Activated T-helper 2 cell treated with anti-CD3 and anti-CD28 coated beads, Interferon-gamma antibody, Interleukin-2, Interleukin-4, amounts not matched to agents 10 μg/mL and 5 μg/mL and 100 μg/mL, durations not matched to agents 14 hours and 24 hours and 36 hours (primary cell): ENCODE data around the gene FARP2. TPM values are rescaled to one million over a fixed set of nuclear protein-coding genes. Genes with fewer than 3 reads are reported as not detected.

Source experiments
- DNase-seq: peaks from one replicate; pipeline ENCODE4 v3.0.0; 2021; ENCODE audit warnings: low spot score
- H3K27ac Mint-ChIP-seq: one replicate; pipeline ENCODE4 v1.8.0; 2021; ENCODE audit warnings: mixed read lengths
- H3K27me3 Mint-ChIP-seq: one replicate; pipeline ENCODE4 v1.8.0; 2021; ENCODE audit warnings: low read depth, mixed read lengths
- H3K36me3 Mint-ChIP-seq: one replicate; pipeline ENCODE4 v1.8.0; 2021; ENCODE audit warnings: low read depth, mixed read lengths
- H3K4me1 Mint-ChIP-seq: one replicate; pipeline ENCODE4 v1.8.0; 2021; ENCODE audit warnings: low read depth, mixed read lengths
- H3K4me3 Mint-ChIP-seq: one replicate; pipeline ENCODE4 v1.8.0; 2021; ENCODE audit warnings: low read depth, mild to moderate bottlenecking, moderate library complexity, mixed read lengths
- H3K9me3 Mint-ChIP-seq: one replicate; pipeline ENCODE4 v1.8.0; 2021; ENCODE audit warnings: mixed read lengths
- intact Hi-C: fragments of 100-400 bp; cut with micrococcal nuclease; formaldehyde crosslinking; loops from one replicate; pipeline ENCODE4 v1.15.1; 2023
- total RNA-seq: library from RNA; stranded (reverse); gene quantifications from 2 replicates; pipeline ENCODE4 v1.2.3, GENCODE V29; 2022

FARP2 gene, protein sequence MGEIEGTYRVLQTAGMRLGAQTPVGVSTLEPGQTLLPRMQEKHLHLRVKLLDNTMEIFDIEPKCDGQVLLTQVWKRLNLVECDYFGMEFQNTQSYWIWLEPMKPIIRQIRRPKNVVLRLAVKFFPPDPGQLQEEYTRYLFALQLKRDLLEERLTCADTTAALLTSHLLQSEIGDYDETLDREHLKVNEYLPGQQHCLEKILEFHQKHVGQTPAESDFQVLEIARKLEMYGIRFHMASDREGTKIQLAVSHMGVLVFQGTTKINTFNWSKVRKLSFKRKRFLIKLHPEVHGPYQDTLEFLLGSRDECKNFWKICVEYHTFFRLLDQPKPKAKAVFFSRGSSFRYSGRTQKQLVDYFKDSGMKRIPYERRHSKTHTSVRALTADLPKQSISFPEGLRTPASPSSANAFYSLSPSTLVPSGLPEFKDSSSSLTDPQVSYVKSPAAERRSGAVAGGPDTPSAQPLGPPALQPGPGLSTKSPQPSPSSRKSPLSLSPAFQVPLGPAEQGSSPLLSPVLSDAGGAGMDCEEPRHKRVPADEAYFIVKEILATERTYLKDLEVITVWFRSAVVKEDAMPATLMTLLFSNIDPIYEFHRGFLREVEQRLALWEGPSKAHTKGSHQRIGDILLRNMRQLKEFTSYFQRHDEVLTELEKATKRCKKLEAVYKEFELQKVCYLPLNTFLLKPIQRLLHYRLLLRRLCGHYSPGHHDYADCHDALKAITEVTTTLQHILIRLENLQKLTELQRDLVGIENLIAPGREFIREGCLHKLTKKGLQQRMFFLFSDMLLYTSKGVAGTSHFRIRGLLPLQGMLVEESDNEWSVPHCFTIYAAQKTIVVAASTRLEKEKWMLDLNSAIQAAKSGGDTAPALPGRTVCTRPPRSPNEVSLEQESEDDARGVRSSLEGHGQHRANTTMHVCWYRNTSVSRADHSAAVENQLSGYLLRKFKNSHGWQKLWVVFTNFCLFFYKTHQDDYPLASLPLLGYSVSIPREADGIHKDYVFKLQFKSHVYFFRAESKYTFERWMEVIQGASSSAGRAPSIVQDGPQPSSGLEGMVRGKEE
- 38.1 and 38.2 TPM in 2 replicates for total RNA-seq

DNA sequence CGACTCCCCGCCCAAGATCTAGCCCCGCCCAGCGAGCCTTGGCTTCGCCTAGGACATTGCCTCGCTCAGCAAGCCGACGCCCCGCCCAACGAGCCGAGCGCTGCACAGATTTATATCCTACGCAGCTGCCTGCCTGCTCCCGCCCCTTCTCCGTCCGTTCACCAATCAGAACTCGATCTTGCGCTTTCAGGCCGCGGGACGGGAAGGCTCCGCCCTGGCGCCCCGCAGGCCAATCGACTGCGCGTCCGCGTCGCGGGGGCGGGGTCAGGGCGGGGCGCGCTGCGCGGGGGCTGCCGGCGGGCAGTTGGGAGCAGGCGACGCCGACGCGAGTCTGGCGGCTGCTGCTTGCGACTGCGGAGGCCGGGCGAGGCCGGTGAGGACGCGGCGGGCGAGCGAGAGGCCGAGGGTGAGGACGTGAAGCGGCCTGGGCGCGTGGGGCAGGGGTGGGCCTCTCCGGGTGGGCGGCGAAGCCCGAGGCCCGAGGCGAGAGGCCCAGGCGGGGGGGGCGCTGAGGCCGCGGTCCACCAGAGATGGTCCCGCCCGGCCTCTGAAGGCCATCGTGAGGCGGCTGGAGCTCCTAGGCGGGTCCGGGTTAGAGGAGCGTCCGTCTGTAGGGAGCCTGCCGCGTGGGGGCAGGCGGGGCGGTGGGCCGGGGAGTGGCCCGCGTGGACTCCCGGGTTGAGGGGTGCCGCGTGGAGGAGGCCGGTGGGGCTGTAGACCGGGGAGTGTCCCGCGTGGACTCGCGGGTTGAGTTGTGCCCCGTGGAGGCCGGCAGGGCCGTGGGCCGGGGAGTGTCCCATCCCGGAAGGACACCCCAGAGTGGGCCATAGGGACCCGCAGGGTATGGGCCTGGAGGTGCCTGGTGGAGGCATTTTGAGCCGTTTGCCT is at the start of gene FARP2:
FARP2 (plus strand) TSS at position 303 of the 888 bp plus-strand sequence. CDS start 16,823 bp downstream, outside the sequence.
- peaks cover 28% of the 10 kb centered on the region for H3K4me1 Mint-ChIP-seq

DNA sequence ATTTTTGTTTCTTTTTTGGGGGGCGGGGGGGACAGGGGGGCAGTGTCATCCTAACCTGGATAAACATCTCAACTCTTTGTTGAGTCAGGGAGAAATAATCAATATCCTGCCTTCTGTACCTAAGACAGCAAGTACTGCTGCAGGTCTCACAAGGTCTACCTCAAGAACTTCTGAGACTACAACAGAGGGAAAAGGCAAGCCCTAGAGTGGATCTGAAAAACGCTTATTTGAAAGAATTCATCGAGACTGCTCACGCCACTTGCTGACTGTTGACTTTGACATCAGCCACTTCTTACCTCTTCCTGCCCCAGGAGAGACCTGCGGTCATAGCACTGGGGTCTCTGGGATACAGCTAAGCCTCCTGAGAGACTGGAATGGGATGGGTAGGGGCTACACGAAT is 49.0 kb upstream of the FARP2 start:
- no peak overlapping the region for H3K4me3 Mint-ChIP-seq

More for the DNA sequence above, at the start of gene FARP2:
- intact Hi-C loops, result loop anchor here (1.0 to 5.0 kb wide), 6 partner anchors 41 to 346 kb away; partner anchors contain the start of genes HDLBP, ING5, PPP1R7 and SEPTIN2
- peak within 1 kb of the TSS; percentile 84 for H3K4me3 Mint-ChIP-seq
- peak within 1 kb of the TSS; percentile 90 for H3K27ac Mint-ChIP-seq
- peaks cover 31% of the 10 kb centered on the region for H3K36me3 Mint-ChIP-seq
- DNase-seq, result peak; percentile 95
- no peaks in the 10 kb centered on the region for H3K27me3 Mint-ChIP-seq
- no peaks in the 10 kb centered on the region for H3K9me3 Mint-ChIP-seq

DNA sequence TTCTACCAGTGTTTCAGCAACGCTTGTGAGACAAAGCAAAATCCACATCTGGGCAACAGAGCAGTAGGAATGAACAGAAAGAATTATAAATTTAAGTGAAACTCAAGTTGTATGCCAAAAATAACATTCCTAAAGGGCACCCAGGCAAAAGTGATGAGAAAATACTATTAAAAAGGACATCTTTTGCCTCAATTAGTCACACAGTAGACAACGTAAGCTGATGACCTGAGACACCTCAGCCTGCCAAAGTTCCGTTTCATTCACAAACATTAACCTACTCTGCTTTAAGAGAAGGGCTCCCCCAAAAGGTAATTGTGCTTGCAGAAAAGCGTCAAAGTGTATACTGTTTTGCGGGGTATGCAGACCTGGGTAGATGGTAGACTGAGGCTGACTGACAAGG is 47.8 kb upstream of the FARP2 start:
- Mint-ChIP-seq H3K4me1 (peaks cover 53% of the 10 kb centered on the region), H3K4me3 (no peak overlapping the region), H3K9me3 (no peaks in the 10 kb centered on the region), H3K27me3 (no peaks in the 10 kb centered on the region), H3K36me3 (peaks cover 33% of the 10 kb centered on the region), H3K27ac (no peak overlapping the region)
- no peak for DNase-seq
- intact Hi-C loops, result no loop called here

More for the DNA sequence above, 49.0 kb upstream of the FARP2 start:
- no peak for DNase-seq
- Mint-ChIP-seq H3K27me3 (no peaks in the 10 kb centered on the region), H3K9me3 (no peaks in the 10 kb centered on the region), H3K27ac (no peak overlapping the region), H3K36me3 (peaks cover 27% of the 10 kb centered on the region), H3K4me1 (peaks cover 49% of the 10 kb centered on the region)
- intact Hi-C loops, result no loop called here

- no peak overlapping the region for H3K4me3 Mint-ChIP-seq
- no peak overlapping the region for H3K27ac Mint-ChIP-seq
- peaks cover 56% of the 10 kb centered on the region for H3K4me1 Mint-ChIP-seq
- H3K36me3 Mint-ChIP-seq, result peaks cover 33% of the 10 kb centered on the region
- DNase-seq, result no peak
- no peaks in the 10 kb centered on the region for H3K9me3 Mint-ChIP-seq
- intact Hi-C loops, result no loop called here
- H3K27me3 Mint-ChIP-seq, result no peaks in the 10 kb centered on the region
Measured at GRCh38 chr2:241308832-241309500, 47.1 kb upstream of the FARP2 start.

- H3K4me1 Mint-ChIP-seq, result peaks cover 55% of the 10 kb centered on the region
- peaks cover 33% of the 10 kb centered on the region for H3K36me3 Mint-ChIP-seq
Measured at GRCh38 chr2:241309684-241310117, 46.4 kb upstream of the FARP2 start.

DNA sequence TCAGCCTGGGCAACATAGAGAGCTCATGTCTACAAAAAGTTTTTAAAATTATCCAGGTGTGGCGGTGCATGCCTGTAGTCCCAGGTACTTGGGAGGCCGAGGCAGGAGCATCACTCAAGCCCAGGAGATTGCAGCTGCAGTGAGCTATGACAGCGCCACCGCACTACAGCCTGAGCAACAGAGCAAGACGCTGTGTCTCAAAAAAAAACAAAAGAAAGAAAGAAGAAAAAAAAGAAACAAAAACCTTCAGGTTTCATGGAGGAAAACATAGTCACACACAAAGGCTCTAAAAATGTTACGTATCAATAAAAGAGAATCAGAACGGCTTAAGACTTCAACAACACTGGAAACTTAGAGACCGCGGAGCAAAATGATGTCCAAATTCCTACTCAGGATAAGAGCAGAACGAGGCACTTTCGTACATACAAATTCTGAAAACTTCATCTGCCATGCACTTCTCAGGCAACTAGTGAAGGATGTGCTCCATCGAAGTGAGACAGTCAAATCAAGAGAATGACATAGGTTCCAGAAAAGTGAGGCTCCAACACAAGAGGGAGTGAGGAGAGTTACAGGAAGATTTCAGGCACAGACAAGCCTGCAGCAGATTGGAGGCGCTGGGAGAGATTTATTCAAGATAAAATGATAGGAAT is 45.0 kb upstream of the FARP2 start:
- no peak for DNase-seq
- no peaks in the 10 kb centered on the region for H3K27me3 Mint-ChIP-seq
- peak overlapping the region; percentile 54 for H3K27ac Mint-ChIP-seq
- H3K4me1 Mint-ChIP-seq, result peaks cover 50% of the 10 kb centered on the region
- intact Hi-C loops, result loop anchor here (10.0 kb wide), 1 partner anchor 1286 kb away; the partner anchor contains the start of gene NDUFA10
- H3K4me3 Mint-ChIP-seq, result no peak overlapping the region
- H3K36me3 Mint-ChIP-seq, result peaks cover 34% of the 10 kb centered on the region
- H3K9me3 Mint-ChIP-seq, result no peaks in the 10 kb centered on the region

More at GRCh38 chr2:241309684-241310117, 46.4 kb upstream of the FARP2 start:
- Mint-ChIP-seq H3K27ac (peak overlapping the region; percentile 82), H3K9me3 (no peaks in the 10 kb centered on the region), H3K27me3 (no peaks in the 10 kb centered on the region), H3K4me3 (peak overlapping the region; percentile 56)
- intact Hi-C loops, result loop anchor here (10.0 kb wide), 1 partner anchor 1285 kb away; the partner anchor contains the start of gene NDUFA10
- DNase-seq, result peak; percentile 51

DNA sequence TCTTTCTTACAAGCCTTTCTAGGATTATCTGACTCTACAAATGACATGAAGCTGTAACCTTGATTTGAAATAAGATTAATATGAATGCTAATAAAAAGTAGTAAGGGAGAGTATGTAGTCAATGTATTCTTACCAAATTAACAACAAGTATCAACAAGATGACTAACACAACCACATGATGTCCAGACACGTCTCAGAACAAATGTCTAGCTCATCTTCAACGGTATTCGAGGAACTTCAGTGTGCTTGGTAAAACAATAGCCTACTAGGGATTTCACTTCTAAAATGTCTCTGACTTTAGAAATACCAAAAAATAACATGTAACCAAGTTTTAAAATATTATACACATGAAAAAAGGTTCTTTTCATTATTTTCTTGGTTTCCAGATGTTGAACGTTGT is 44.0 kb upstream of the FARP2 start:
- no peaks in the 10 kb centered on the region for H3K9me3 Mint-ChIP-seq
- intact Hi-C loops, result loop anchor here (10.0 kb wide), 1 partner anchor 1287 kb away; the partner anchor contains the start of gene NDUFA10
- peaks cover 54% of the 10 kb centered on the region for H3K4me1 Mint-ChIP-seq
- H3K27me3 Mint-ChIP-seq, result no peaks in the 10 kb centered on the region
- H3K27ac Mint-ChIP-seq, result no peak overlapping the region
- H3K4me3 Mint-ChIP-seq, result no peak overlapping the region
- DNase-seq, result no peak
- peaks cover 43% of the 10 kb centered on the region for H3K36me3 Mint-ChIP-seq

DNA sequence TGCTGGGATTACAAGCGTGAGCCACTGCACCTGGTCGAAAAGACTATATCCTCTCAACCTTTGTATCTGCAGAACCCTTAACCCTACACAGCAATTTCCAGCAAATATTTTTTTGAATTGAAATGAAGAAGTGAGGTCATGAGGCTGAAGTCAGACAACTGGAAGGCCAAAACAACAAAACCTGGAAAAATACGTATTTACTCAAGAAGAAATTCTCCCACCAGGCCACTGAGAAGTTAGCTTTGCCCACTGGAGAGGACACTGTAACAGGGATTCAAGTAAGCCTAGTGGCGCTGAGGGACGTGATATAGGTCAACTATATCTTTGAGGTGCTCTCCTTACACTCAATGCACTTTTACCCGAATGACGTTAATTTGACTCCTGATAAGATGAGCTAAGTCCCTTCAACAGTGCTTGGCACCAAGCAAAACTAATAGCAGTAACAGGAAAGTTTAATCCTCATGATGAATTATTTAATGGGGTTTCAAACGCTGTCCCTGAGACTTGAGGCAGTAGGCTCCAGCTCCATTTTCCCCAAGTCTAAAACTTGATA is 42.5 kb upstream of the FARP2 start:
- Mint-ChIP-seq H3K9me3 (no peaks in the 10 kb centered on the region), H3K4me3 (peak overlapping the region; percentile 94), H3K36me3 (peaks cover 52% of the 10 kb centered on the region), H3K27ac (peak overlapping the region; percentile 64), H3K27me3 (no peaks in the 10 kb centered on the region), H3K4me1 (peaks cover 62% of the 10 kb centered on the region)
- intact Hi-C loops, result loop anchor here (2.0 to 10.0 kb wide), 4 partner anchors 195 to 1289 kb away; partner anchors contain the start of genes DUSP28, NDUFA10 and STK25
- no peak for DNase-seq

DNA sequence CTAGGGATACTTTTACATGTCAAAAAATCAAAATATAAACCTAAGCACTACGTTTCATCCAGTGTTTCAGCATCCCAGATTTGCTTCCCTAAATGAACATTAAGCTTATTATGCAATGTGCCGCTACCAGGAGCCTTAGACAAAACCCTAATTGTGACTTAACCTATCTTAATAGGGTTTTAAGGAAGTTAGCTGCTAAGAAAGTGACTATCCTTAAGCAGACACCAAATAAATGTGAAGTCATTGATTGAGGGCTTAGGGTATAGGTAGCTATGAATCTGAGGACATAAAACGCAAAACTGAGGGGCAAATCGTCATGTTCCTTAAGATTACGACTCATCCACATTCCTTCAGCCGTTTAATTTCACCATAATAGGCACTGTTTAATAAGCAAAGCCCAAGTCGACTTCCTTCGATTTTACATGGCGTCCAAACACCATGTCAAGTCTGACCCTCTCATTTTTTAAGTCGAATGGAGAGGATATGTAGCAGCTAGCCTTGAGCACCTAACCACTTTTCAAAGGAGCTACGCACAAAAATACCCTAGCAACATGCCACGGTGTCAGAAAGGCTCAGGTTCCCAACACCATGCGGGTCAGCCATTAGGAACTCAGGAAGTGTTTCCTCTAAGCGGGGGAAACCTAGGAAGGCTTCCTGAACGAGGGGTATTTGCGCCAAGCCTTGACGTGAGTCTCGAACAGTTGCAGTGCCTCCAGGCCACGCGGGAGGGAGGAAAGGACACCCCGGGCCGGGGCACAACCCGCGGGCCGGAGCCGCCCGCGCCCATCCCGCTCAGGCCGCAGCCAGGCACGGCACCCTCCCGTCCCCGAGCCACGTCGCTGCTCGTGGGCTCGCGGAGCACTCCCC is 41.6 kb upstream of the FARP2 start:
- peaks cover 46% of the 10 kb centered on the region for H3K36me3 Mint-ChIP-seq
- no peaks in the 10 kb centered on the region for H3K27me3 Mint-ChIP-seq
- peak overlapping the region; percentile 94 for H3K4me3 Mint-ChIP-seq
- H3K4me1 Mint-ChIP-seq, result peaks cover 60% of the 10 kb centered on the region
- H3K27ac Mint-ChIP-seq, result peak overlapping the region; percentile 77
- intact Hi-C loops, result loop anchor here (1.0 to 10.0 kb wide), 7 partner anchors 42 to 1290 kb away; partner anchors contain the start of genes DUSP28, FARP2, NDUFA10 and STK25
- no peak for DNase-seq
- H3K9me3 Mint-ChIP-seq, result no peaks in the 10 kb centered on the region
